A549 (cell line): ENCODE results near the gene WDR13.

Source experiments
- CHD2 ChIP-seq: fragments of 150-350 bp; IDR thresholded peaks from 2 replicates; pipeline ENCODE4 v1.6.1; 2014; ENCODE audit warnings: low read length; ENCODE audit not compliant: partially characterized antibody
- MYC ChIP-seq: IDR thresholded peaks from 2 replicates; pipeline ENCODE4 v1.6.1; 2012; ENCODE audit warnings: mild to moderate bottlenecking, inconsistent platforms, low read length, improper control_type of control experiment, borderline replicate concordance
- POLR2A ChIP-seq: IDR thresholded peaks from 2 replicates; pipeline ENCODE4 v1.6.1; 2012; ENCODE audit warnings: mild to moderate bottlenecking, low read length

DNA sequence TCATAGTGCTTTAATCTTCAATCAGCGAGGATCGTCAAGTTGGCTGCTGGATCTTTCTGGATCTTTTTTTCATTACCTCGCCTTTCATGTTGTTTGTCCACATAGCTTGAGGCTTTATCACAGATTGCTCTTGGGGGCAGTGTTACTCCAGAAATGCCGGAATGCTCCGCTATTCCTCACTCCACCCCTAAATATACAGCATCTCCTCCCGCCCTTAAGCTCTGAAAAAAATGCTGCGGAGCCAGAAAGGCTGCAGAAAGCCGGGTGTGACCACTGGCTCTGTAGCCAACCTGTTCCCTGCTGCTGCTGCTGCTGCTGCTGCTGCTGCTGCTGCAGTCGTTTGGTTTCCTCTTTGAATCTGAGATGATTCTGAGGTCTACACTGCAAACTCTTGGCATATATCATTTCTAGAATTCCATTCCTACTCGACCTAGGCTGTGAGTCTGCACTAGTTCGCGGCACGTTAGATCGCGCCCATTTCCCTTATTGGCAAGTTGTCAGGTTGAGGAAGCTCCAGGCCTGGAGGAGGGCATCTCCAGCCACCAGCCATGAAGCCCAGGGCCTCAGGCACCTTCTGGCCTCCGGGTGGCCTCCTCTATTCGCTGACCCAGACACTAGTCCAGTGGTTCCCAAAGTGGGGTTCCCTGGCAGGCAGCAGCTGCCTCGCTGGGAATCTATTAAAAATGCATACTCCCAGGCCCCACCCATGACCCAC lies 34.2 kb downstream of the WDR13 start:
- TF ChIP-seq CHD2 (no peak), POLR2A (no peak), MYC (no peak)
